Embryonic facial prominence (tissue), 1 donor: ENCODE measurements around the gene SPANXA2.
"Not testable (repeated sequence)": the region's sequence is repeated elsewhere in the genome, so short reads cannot be mapped to it uniquely, and the experiment has no call there.

Experiments
- DNase-seq: peaks from one replicate; pipeline ENCODE4 v3.0.0-alpha.2; 2016; ENCODE audit errors: extremely low spot score

The SPANXA2 gene

DNA sequence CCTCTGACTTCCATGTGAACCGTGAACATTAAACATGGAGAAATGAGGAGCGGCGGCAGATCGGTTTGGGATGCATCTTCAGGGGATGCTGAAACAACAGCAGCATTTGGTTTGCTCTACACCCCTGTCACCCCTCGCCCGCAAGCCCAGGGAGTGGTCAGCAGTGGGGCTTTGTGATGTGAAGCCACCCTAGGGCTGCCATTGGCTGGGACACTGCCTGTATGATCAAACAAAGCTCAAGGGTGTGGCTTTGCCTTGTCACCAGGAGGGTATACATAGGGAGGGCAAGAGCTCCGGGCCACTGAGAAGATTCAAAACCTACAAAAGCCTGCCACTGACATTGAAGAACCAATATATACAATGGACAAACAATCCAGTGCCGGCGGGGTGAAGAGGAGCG, at the start of gene SPANXA2:
TSS of gene SPANXA2 (plus strand) at position 301 of the 400 bp plus-strand sequence. CDS start at position 361, 60 bp downstream.
- not testable (repeated sequence) for DNase-seq

GRCh38 chrX:141542551-141542950, 47.0 kb upstream of the SPANXA2 start:
- DNase-seq = not testable (repeated sequence)

DNA sequence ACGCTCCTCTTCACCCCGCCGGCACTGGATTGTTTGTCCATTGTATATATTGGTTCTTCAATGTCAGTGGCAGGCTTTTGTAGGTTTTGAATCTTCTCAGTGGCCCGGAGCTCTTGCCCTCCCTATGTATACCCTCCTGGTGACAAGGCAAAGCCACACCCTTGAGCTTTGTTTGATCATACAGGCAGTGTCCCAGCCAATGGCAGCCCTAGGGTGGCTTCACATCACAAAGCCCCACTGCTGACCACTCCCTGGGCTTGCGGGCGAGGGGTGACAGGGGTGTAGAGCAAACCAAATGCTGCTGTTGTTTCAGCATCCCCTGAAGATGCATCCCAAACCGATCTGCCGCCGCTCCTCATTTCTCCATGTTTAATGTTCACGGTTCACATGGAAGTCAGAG, 4.9 kb upstream of the SPANXA2 start, which contains the start of gene SPANXA1:
TSS of gene SPANXA1 (minus strand) at position 101 of the 400 bp plus-strand sequence. CDS start at position 41, 60 bp downstream.
- DNase-seq = not testable (repeated sequence)

DNA sequence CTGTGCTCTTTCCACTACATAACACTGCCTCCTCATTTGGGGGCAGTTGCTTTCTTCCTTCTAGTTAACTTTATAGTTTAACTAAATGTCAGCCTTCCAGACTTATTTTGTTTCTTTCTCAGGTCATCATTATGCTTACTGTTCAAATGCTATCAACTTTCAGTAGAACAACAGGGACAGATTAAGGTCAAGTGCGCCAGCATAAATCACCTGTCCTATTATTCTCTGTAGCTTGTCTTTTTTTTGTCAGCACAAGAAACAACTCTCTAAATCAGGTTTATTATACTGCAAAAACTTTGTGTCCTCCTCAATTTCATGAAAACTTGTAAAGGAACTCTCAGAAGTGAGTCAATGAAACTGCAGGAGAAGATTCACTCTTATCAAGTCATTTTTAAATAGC, 19.6 kb downstream of the SPANXA2 start:
- no peak for DNase-seq

GRCh38 chrX:141619336-141619735, 29.8 kb downstream of the SPANXA2 start:
- DNase-seq = no peak

DNA sequence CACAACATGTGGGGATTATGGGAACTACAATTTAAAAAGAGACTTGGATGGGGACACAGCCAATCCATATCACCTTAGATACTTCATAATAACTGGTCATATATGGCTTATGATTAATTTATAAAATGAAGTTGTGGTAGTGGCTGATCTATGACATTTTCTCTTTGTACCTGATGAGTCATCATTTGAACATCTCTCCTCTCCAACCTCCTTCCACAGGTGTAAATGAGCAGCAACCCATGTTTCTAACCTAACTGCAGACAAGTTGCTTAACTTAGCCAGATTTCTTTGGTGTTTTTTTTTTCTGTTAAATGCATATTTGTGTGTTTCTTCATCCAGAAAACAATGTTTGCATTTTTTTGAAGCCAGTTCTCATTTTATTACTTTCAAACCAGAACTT, 42.6 kb downstream of the SPANXA2 start:
- no peak for DNase-seq

GRCh38 chrX:141638550-141638949, 49.0 kb downstream of the SPANXA2 start:
- no peak for DNase-seq
